HepG2 (cell line): ENCODE data around the gene NRP1. TPM values are rescaled to one million over a fixed set of nuclear protein-coding genes. Genes with fewer than 3 reads are reported as not detected.

Experiments
- ADNP ChIP-seq: sonication (generic); formaldehyde crosslinking; IDR thresholded peaks from 2 replicates; pipeline ENCODE4 v1.4.0; 2020; ENCODE audit warnings: missing genetic modification reagents
- ATF1 ChIP-seq: IDR thresholded peaks from 2 replicates; pipeline ENCODE4 v1.6.1; 2016; ENCODE audit warnings: mild to moderate bottlenecking, control low read depth
- FOSL1 ChIP-seq: sonication (generic); formaldehyde crosslinking; IDR thresholded peaks from 2 replicates; pipeline ENCODE4 v1.9.0; 2021; ENCODE audit warnings: missing genetic modification reagents, borderline replicate concordance
- HOXA7 ChIP-seq: sonication (generic); formaldehyde crosslinking; IDR thresholded peaks from 2 replicates; pipeline ENCODE4 v1.8.1; 2022; ENCODE audit warnings: mild to moderate bottlenecking, missing genetic modification reagents, moderate library complexity
- ZFP36 ChIP-seq: fragments of 150-350 bp; IDR thresholded peaks from 2 replicates; pipeline ENCODE4 v1.6.1; 2018; ENCODE audit warnings: borderline replicate concordance, low read length, low read depth; ENCODE audit not compliant: partially characterized antibody
- ZFP36L1 ChIP-seq: sonication (generic); formaldehyde crosslinking; IDR thresholded peaks from 2 replicates; pipeline ENCODE4 v1.8.0; 2022; ENCODE audit warnings: mild to moderate bottlenecking, missing genetic modification reagents, moderate library complexity
- ZFP62 ChIP-seq: sonication (generic); formaldehyde crosslinking; IDR thresholded peaks from 2 replicates; pipeline ENCODE4 v1.4.0; 2020; ENCODE audit warnings: missing genetic modification reagents
- polyA plus RNA-seq, 8 experiments: library from polyadenylated mRNA; depleted of rRNA in 3 of 8; stranded (reverse) in 7 of 8; unstranded in 1 of 8; fragments of >200 nt; fragmentation: Illumina TruSeq in 4 of 8; extraction: Trizol in 4 of 8; gene quantifications; 2 replicates each; pipeline versions ENCODE4 v1.2.1 to v1.2.3, GENCODE V29; 2011 to 2016; ENCODE audit warnings: low read depth in 4 of 8, missing spikeins in 1 of 8, mixed read lengths in 1 of 8; ENCODE audit not compliant: insufficient read depth in 1 of 8
- total RNA-seq, 5 experiments: library from RNA; depleted of rRNA; stranded (reverse); fragments of >200 nt; fragmentation: Illumina TruSeq; extraction: Trizol; gene quantifications; 2 replicates each; pipeline ENCODE4 v1.2.3, GENCODE V29; 2016; ENCODE audit warnings: low read depth in 1 of 5
- TF ChIP-seq, protein P1 (sequence below): sonication (generic); formaldehyde crosslinking; IDR thresholded peaks from 2 replicates; pipeline ENCODE4 v1.4.0; 2020; ENCODE audit warnings: mild to moderate bottlenecking, missing genetic modification reagents
- TF ChIP-seq, protein P2 (sequence below): sonication (generic); formaldehyde crosslinking; IDR thresholded peaks from 2 replicates; pipeline ENCODE4 v1.5.0; 2020; ENCODE audit warnings: missing genetic modification reagents
- TF ChIP-seq, protein P3 (sequence below): sonication (generic); formaldehyde crosslinking; IDR thresholded peaks from 2 replicates; pipeline ENCODE4 v1.5.0; 2020; ENCODE audit warnings: missing genetic modification reagents
- TF ChIP-seq, protein P4 (sequence below): sonication (generic); formaldehyde crosslinking; IDR thresholded peaks from 2 replicates; pipeline ENCODE4 v1.5.0; 2020; ENCODE audit warnings: mild to moderate bottlenecking, missing genetic modification reagents
- TF ChIP-seq, protein P5 (sequence below): sonication (generic); formaldehyde crosslinking; IDR thresholded peaks from 2 replicates; pipeline ENCODE4 v1.5.0; 2020; ENCODE audit warnings: mild to moderate bottlenecking, missing genetic modification reagents

The NRP1 gene
- total and polyA plus RNA-seq, 2 of the 13 experiments (the other 11 are each of a cell fraction or from before 2014, with no cell fraction given): 5.3 to 5.8 TPM

DNA sequence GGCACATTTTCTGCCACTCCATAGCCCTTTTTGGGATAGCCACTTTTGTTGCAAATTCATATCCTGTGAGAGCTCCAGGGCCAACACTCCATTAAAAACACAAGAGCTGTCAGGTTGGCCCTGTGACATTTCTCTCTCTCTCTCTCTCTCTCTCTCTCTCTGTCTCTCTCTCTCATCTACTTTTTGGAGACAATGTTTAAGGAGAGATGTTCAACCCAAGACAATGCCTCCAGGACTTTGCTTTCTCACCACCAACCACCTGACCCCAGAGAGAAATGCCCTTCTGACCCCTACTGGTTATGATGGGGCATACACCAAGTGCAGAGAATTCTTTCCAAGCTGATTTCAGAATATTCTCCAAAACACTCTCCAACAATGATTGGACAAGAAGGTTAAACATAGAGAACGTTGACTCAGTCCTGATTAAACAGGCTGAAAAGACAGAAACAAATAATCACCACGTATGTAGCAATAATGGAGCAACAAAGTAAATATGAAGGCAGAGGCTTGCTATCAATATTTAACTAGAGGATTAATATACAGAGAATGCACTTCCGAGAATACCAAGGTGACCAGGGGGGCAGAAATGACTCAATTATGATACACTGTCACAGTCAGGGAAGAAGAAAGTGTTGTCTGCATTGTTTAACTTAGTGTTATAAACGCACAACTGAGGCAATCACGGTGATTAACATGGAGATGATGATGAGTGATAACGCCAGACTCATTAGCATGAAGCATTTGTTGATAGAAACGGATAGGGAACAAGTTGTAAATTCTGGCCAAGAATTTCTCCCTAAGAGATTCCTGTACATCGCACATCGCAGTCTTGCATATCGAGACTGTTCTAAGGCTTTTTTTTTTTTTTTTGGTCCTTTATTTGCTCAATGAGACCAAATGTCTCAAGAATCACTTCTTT, 178.5 kb downstream of the NRP1 start (continued):
- TF ChIP-seq, protein P1, sequence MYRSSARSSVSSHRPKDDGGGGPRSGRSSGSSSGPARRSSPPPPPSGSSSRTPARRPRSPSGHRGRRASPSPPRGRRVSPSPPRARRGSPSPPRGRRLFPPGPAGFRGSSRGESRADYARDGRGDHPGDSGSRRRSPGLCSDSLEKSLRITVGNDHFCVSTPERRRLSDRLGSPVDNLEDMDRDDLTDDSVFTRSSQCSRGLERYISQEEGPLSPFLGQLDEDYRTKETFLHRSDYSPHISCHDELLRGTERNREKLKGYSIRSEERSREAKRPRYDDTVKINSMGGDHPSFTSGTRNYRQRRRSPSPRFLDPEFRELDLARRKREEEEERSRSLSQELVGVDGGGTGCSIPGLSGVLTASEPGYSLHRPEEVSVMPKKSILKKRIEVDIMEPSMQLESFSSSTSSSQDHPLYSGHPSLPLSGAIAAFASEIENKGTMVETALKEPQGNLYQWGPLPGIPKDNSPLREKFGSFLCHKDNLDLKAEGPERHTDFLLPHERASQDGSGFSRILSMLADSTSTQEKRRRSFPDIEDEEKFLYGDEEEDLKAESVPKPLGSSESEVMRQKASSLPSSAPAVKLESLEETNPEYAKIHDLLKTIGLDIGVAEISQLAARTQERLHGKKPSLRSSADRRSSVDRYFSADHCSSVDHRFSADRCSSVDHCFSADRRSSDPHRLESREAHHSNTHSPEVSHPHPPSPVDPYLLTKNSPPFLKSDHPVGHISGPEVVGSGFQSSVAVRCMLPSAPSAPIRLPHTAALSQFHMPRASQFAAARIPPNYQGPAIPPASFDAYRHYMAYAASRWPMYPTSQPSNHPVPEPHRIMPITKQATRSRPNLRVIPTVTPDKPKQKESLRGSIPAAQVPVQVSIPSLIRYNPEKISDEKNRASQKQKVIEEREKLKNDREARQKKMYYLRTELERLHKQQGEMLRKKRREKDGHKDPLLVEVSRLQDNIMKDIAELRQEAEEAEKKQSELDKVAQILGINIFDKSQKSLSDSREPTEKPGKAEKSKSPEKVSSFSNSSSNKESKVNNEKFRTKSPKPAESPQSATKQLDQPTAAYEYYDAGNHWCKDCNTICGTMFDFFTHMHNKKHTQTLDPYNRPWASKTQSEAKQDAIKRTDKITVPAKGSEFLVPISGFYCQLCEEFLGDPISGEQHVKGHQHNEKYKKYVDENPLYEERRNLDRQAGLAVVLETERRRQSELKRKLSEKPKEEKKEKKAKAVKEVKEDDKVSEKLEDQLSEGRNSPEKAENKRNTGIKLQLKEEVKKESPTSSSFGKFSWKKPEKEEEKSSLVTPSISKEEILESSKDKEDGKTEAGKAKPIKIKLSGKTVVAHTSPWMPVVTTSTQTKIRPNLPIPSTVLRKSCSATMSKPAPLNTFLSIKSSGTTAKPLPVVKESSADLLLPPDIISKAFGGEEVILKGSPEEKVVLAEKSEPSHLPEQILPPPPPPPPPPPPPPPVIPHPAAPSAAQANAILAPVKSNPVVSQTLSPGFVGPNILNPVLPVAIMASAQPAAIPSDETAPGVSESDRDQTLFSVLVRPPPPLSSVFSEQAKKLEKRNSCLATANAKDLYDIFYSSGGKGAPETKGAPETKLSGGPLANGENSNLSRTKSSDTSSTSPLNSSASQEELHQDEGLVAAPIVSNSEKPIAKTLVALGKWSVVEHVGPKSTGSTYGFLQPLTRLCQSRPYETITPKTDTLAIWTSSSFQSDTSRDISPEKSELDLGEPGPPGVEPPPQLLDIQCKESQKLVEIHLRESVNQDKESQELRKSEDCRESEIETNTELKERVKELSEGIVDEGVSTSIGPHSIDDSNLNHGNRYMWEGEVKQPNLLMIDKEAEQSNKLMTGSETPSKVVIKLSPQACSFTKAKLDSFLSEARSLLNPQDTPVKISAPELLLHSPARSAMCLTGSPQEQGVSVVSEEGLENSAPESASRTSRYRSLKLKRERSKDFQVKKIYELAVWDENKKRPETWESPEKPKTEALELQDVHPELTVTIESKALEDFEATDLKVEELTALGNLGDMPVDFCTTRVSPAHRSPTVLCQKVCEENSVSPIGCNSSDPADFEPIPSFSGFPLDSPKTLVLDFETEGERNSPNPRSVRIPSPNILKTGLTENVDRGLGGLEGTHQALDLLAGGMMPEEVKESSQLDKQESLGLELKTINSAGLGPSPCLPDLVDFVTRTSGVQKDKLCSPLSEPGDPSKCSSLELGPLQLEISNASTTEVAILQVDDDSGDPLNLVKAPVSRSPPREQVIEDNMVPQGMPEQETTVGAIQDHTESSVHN (CRISPR knock-in tag): no peak
- peak; percentile 70 for TF ChIP-seq ZFP36
- TF ChIP-seq, protein P2, sequence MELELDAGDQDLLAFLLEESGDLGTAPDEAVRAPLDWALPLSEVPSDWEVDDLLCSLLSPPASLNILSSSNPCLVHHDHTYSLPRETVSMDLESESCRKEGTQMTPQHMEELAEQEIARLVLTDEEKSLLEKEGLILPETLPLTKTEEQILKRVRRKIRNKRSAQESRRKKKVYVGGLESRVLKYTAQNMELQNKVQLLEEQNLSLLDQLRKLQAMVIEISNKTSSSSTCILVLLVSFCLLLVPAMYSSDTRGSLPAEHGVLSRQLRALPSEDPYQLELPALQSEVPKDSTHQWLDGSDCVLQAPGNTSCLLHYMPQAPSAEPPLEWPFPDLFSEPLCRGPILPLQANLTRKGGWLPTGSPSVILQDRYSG (CRISPR knock-in tag): no peak
- no peak for TF ChIP-seq HOXA7
- TF ChIP-seq FOSL1 (CRISPR knock-in tag): peak; percentile 92; the same call in 1 of the 2 replicates
- TF ChIP-seq ADNP (CRISPR knock-in tag): no peak
- TF ChIP-seq ATF1: peak; percentile 79
- TF ChIP-seq ZFP36L1 (CRISPR knock-in tag): peak; percentile 95; the same call in 1 of the 2 replicates
- TF ChIP-seq, protein P3, sequence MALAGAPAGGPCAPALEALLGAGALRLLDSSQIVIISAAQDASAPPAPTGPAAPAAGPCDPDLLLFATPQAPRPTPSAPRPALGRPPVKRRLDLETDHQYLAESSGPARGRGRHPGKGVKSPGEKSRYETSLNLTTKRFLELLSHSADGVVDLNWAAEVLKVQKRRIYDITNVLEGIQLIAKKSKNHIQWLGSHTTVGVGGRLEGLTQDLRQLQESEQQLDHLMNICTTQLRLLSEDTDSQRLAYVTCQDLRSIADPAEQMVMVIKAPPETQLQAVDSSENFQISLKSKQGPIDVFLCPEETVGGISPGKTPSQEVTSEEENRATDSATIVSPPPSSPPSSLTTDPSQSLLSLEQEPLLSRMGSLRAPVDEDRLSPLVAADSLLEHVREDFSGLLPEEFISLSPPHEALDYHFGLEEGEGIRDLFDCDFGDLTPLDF: no peak
- TF ChIP-seq, protein P4, sequence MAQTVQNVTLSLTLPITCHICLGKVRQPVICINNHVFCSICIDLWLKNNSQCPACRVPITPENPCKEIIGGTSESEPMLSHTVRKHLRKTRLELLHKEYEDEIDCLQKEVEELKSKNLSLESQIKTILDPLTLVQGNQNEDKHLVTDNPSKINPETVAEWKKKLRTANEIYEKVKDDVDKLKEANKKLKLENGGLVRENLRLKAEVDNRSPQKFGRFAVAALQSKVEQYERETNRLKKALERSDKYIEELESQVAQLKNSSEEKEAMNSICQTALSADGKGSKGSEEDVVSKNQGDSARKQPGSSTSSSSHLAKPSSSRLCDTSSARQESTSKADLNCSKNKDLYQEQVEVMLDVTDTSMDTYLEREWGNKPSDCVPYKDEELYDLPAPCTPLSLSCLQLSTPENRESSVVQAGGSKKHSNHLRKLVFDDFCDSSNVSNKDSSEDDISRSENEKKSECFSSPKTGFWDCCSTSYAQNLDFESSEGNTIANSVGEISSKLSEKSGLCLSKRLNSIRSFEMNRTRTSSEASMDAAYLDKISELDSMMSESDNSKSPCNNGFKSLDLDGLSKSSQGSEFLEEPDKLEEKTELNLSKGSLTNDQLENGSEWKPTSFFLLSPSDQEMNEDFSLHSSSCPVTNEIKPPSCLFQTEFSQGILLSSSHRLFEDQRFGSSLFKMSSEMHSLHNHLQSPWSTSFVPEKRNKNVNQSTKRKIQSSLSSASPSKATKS (CRISPR knock-in tag): peak; percentile 96
- TF ChIP-seq, protein P5, sequence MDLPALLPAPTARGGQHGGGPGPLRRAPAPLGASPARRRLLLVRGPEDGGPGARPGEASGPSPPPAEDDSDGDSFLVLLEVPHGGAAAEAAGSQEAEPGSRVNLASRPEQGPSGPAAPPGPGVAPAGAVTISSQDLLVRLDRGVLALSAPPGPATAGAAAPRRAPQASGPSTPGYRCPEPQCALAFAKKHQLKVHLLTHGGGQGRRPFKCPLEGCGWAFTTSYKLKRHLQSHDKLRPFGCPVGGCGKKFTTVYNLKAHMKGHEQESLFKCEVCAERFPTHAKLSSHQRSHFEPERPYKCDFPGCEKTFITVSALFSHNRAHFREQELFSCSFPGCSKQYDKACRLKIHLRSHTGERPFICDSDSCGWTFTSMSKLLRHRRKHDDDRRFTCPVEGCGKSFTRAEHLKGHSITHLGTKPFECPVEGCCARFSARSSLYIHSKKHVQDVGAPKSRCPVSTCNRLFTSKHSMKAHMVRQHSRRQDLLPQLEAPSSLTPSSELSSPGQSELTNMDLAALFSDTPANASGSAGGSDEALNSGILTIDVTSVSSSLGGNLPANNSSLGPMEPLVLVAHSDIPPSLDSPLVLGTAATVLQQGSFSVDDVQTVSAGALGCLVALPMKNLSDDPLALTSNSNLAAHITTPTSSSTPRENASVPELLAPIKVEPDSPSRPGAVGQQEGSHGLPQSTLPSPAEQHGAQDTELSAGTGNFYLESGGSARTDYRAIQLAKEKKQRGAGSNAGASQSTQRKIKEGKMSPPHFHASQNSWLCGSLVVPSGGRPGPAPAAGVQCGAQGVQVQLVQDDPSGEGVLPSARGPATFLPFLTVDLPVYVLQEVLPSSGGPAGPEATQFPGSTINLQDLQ: no peak
- no peak for TF ChIP-seq ZFP62 (CRISPR knock-in tag)
